GM10248 (cell line): ENCODE measurements around the gene CFAP100.
A peak's percentile ranks its signal among the peaks of the same experiment; 100 is the strongest.

Experiments
- CTCF ChIA-PET: fragments of 300-600 bp; sonication (Branson Sonifier 250); formaldehyde crosslinking; extraction: SDS; loops from one replicate; lab custom pipeline; 2021; ENCODE audit warnings: antibody characterized with exemption; lab: Yijun Ruan, JAX
- POLR2A ChIA-PET: fragments of 350-650 bp; sonication (Branson Sonifier 250); formaldehyde crosslinking; extraction: SDS; loops from one replicate; lab custom pipeline; 2020; ENCODE audit warnings: antibody characterized with exemption; lab: Yijun Ruan, JAX
- DNase-seq: peaks from one replicate; pipeline ENCODE4 v3.0.0; 2012; ENCODE audit errors: extremely low spot score
- TF ChIP-seq, protein P1 (sequence below): IDR thresholded peaks from 2 replicates; pipeline ENCODE4 v1.5.1; 2012; ENCODE audit warnings: mild to moderate bottlenecking, low read depth; ENCODE audit errors: extremely low read depth, missing control alignments, control extremely low read depth

Gene CFAP100

DNA sequence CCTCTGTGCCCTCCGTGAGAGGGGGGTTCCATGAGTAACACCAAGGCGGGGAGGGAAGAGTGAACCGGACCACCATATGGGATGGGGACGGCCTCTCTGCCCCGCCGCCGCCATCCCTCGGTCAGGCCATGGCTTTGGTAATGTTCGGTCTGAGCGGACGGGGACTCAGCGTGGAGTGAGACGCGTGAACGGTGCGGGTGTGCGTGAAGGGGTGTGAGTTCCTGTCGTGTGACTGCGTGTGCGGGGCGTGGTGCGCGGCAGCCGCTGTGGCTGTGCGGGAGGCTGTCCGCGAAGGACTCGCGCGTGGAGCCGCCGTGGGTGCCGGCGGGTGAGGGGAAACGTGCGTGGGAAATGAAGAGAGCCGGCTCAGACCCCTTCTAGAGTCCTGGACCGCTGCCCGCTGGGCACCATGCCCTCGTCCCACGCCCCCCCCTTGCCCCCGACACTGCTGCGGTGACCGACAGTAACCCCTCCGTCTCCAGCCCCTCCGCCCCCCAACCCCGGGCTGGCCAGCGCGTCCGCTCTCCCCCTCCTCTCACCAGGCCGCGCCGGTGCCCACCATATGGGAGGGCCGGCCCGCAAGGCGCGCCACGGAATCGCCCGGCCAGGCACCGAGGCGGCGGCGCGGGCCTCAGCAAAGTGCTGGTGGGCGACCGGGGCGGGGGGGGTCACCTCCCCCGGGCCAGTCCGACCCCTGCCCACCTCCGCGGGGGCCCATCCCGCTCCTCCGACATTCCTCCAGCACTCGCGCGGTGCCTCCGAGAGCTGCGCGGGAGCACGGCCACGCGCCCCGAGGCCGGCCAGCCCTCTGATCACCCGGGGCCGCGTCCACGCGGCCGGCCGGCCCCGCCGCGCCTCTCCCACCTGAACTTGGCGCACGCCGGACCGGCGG is 38.1 kb upstream of the CFAP100 start:
- no peak for DNase-seq
- POLR2A ChIA-PET, result no interaction called here
- TF ChIP-seq, protein P1, sequence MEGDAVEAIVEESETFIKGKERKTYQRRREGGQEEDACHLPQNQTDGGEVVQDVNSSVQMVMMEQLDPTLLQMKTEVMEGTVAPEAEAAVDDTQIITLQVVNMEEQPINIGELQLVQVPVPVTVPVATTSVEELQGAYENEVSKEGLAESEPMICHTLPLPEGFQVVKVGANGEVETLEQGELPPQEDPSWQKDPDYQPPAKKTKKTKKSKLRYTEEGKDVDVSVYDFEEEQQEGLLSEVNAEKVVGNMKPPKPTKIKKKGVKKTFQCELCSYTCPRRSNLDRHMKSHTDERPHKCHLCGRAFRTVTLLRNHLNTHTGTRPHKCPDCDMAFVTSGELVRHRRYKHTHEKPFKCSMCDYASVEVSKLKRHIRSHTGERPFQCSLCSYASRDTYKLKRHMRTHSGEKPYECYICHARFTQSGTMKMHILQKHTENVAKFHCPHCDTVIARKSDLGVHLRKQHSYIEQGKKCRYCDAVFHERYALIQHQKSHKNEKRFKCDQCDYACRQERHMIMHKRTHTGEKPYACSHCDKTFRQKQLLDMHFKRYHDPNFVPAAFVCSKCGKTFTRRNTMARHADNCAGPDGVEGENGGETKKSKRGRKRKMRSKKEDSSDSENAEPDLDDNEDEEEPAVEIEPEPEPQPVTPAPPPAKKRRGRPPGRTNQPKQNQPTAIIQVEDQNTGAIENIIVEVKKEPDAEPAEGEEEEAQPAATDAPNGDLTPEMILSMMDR, result no peak
- CTCF ChIA-PET, result interaction anchor here (1.2 kb wide), 1 partner anchor 119 kb away, joined by 3 read pairs; the partner anchor contains the start of gene ZXDC

DNA sequence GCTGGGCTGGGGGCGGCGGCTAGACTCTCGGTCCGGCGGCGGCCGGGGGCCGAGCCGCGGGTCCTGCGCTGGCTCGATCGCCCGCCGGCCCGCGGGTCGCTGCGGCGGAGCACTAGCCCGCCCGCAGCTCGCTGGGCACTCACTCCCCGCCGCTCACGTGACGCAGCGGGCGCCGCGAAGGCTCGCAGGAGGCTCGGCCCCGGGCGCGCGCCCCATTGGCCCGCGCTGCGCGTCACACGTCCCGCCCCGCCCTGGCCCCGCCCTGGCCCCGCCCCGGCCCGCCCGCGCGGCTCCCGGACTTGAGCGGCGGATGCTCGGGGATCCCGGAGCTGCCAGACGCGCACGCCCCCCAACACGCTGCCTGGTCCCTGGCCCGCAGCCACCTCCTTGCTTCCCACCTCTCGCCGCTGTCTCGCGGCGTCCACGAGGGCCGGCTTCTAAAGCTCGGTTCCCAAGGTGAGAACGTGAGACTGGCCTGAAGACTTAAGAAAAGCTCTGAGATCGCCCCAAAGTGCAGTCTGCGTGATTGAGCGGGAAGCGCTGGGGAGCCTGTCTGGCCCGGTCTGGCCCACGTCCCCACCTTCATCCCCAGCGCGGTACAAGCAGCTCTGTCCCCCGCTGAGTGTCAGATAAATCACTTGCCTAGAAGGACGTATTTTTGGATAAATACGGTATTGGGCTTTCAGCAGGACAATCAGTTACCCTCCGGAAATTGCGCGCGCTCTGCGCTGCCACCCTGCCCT is 37.2 kb upstream of the CFAP100 start, which contains the start of gene KLF15:
Gene KLF15, minus strand, starts transcription at position 114 of the 743 bp plus-strand sequence. CDS start 4,486 bp downstream, outside the sequence.
- POLR2A ChIA-PET, result no interaction called here
- DNase-seq, result peak; percentile 94

GRCh38 chr3:126358038-126358815 is 36.5 kb upstream of the CFAP100 start:
- POLR2A ChIA-PET, result no interaction called here
- DNase-seq, result no peak
- TF ChIP-seq, protein P1, result no peak
- CTCF ChIA-PET, result interaction anchor here (1.2 kb wide), 1 partner anchor 118 kb away, joined by 3 read pairs; the partner anchor contains the start of gene ZXDC

More for the DNA sequence above, 37.2 kb upstream of the CFAP100 start, which contains the start of gene KLF15:
- CTCF ChIA-PET, result interaction anchor here (1.2 kb wide), 1 partner anchor 118 kb away, joined by 3 read pairs; the partner anchor contains the start of gene ZXDC
- TF ChIP-seq, protein P1, result no peak

DNA sequence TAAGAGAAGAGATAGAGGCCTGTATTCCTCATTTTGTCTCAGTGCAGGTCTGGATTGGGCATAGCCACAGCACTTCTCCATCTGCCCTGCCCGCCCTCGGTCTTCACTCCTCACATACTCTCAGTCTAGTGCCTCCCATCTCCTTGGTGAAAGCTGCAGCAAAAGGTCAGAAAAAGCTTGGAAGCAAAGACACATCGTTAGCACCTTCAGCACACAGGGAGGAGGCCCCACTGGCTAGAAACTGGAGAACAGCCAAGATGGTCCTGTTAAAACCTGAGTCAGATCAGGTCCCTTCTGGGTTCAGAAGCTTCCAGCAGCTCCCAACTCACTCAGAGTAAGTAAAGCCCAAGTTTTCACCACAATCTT is 35.9 kb upstream of the CFAP100 start:
- DNase-seq, result no peak
- POLR2A ChIA-PET, result no interaction called here
- TF ChIP-seq, protein P1, result no peak
- CTCF ChIA-PET, result no interaction called here

DNA sequence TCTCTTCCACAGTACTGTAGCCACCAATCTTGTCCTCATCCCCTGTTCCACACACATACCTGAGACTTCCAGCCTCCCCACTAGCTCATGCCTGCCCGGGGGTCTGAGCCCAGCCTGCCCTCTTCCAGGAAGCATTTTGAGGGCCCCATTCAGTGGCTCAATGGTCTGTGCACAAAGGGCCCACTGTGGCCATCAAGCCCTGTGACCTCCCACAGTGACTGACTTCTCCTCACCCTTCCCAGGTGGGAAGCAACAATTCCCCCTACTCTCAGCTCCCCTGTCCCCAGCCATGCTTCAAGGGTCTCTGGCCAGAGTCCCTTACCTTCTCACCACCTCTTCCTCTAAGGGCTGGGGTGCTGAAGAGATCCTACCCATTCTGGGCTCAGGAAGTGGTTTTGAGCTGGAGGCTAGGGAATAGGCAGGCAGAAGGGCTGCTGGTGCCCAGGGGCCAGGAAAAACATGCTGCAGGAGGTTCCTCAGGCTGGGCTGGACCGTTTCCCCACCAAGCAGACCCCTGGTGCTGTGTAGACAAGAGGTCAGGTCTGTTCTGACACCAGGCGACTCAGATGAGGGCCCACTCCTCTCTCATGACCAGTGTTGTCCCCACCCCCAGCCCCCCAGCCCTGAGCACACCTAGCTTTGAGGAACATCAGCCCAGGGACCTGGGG is 34.5 kb upstream of the CFAP100 start:
- CTCF ChIA-PET, result interaction anchor here (0.9 to 1.0 kb wide), 2 partner anchors 11 to 13 kb away, joined by 3 read pairs; no protein-coding TSS in a partner anchor

More for the DNA sequence above, 34.5 kb upstream of the CFAP100 start:
- POLR2A ChIA-PET, result no interaction called here
- no peak for DNase-seq
- TF ChIP-seq, protein P1, result no peak
